ENCODE measurements around the gene ANKRD63. TPM values are rescaled to one million over a fixed set of nuclear protein-coding genes. Genes with fewer than 3 reads are reported as not detected.
A peak's percentile ranks its signal among the peaks of the same experiment; 100 is the strongest.

Gene ANKRD63
- total and polyA plus RNA-seq, 2 of the 13 experiments (the other 11 are each of a cell fraction or from before 2014, with no cell fraction given), result not detected

DNA sequence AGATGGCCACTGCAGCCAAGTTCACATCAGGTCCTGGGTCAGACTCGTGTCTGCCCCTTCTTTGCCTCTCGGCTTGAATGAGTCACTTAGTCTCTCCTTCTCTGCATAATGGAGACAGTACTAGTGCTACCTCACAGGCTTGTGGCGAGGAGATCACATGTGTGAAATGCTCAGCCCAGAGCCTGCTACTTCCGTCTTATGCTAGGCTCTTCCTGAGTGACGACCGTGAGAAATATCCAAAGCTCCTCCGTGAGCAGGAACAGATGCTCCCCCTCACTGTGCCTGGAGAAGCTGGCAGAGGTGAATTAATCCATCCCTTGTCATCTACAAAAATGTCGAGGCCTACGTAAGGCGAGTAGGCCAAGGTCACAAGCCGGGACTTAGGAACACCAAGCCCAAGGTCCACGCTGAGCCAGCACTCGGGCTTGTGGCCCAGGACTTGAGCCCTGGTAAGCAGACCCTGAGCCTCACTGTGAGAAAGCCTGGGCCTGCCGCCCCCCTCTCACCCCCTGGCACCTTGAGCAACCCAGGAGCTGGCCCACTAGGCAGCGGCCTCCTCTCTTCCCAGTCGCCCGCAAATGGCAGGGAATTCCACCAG, 26.1 kb downstream of the ANKRD63 start:
- 0 out of 2 replicates have a peak, but pooled peaks have one; percentile 19 for TF ChIP-seq ZFX (CRISPR knock-in tag; IDR thresholded peaks at IDR 0.05; ENCODE audit: low read depth)
- TF ChIP-seq ELF1 (CRISPR knock-in tag; IDR thresholded peaks at IDR 0.05), result no peak
- Histone ChIP-seq H3K27ac (ENCODE audit: extremely low read length, insufficient read depth, low read length) (no peak overlapping the region), H3K9me3 (ENCODE audit: low read length) (no peaks in the 10 kb centered on the region), H3K27me3 (ENCODE audit: control insufficient read depth in 1 of 2, insufficient read depth in 2 of 2, low read length in 2 of 2) (peaks cover 4 to 52% of the 10 kb centered on the region in 2 experiments; a peak in 4 of 5 replicates), H2AFZ (ENCODE audit: low read length) (no peak overlapping the region), H3K9ac (ENCODE audit: insufficient read depth, low read depth, low read length) (no peak overlapping the region), H3K4me3 (replicated peaks in 1 of 3; ENCODE audit: insufficient read depth in 1 of 3, low read depth in 2 of 3, low read length in 3 of 3) (no peak overlapping the region), H4K20me1 (ENCODE audit: insufficient read depth, low read length) (no peaks in the 10 kb centered on the region), H3K4me2 (ENCODE audit: low read depth, low read length) (peak overlapping the region; percentile 13; the same call in 1 of the 2 replicates), H3K4me1 (ENCODE audit: insufficient read depth, low read length) (peaks cover 20% of the 10 kb centered on the region), H3K79me2 (ENCODE audit: insufficient read depth, low read length) (no peaks in the 10 kb centered on the region), H3K36me3 (replicated peaks in 1 of 2; ENCODE audit: control insufficient read depth in 1 of 2, insufficient read depth in 2 of 2, low read length in 2 of 2) (no peaks in the 10 kb centered on the region)
- ChIA-PET CTCF (ENCODE audit: low intra/inter-chr PET ratio, low total read pairs) (no interaction called here), POLR2A (no interaction called here)
- no peak for FAIRE-seq
- in situ Hi-C loops (cut with HindIII; ENCODE audit: extremely low pct_ligation_motif_present, low pct_unique_long_range_greater_than_20kb) (no loop called here), intact Hi-C loops (cut with micrococcal nuclease; ENCODE audit: unreplicated experiment) (no loop called here)
- no peak for DNase-seq (ENCODE audit: low spot score)
- no TSS peak for BruUV-seq (replicated peaks)
- WGBS (ENCODE audit: low lambda C conversion rate), result 45% methylated on average over 9 of the region's 17 CpGs
- ATAC-seq, result peak; percentile 18

DNA sequence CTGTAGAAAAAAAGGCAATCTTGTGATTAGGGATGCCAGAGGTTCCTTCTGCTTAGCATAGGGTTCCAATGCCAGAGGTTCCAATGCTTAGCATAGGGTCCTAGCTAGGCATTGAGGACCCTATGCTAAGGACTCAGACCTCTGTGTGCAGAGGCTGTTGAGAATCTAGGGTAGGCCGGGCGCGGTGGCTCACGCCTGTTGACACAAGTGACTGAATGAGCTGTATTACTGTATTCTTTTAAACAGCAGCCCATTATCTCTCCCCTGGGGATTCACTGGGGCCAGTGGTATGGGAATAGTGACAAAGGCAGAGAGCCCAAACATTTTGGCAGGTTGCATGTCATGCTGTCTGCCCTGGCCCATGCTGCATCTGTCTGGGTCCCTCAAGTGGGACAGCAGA, 27.8 kb downstream of the ANKRD63 start:
- H2AFZ ChIP-seq (ENCODE audit: low read length), result no peak overlapping the region
- H3K36me3 ChIP-seq (replicated peaks in 1 of 2; ENCODE audit: control insufficient read depth in 1 of 2, insufficient read depth in 2 of 2, low read length in 2 of 2), result no peaks in the 10 kb centered on the region
- no peak overlapping the region for H3K9ac ChIP-seq (ENCODE audit: insufficient read depth, low read depth, low read length)
- no peak overlapping the region for H3K4me3 ChIP-seq (replicated peaks in 1 of 3; ENCODE audit: insufficient read depth in 1 of 3, low read depth in 2 of 3, low read length in 3 of 3)
- POLR2A ChIA-PET, result no interaction called here
- H4K20me1 ChIP-seq (ENCODE audit: insufficient read depth, low read length), result no peaks in the 10 kb centered on the region
- CTCF ChIA-PET (ENCODE audit: low intra/inter-chr PET ratio, low total read pairs), result no interaction called here
- no peak for DNase-seq (ENCODE audit: low spot score)
- no peak overlapping the region for H3K4me2 ChIP-seq (ENCODE audit: low read depth, low read length)
- peaks cover 20% of the 10 kb centered on the region for H3K4me1 ChIP-seq (ENCODE audit: insufficient read depth, low read length)
- BruUV-seq (replicated peaks), result no TSS peak
- TF ChIP-seq GLI4 (CRISPR knock-in tag; IDR thresholded peaks at IDR 0.05; ENCODE audit: borderline replicate concordance) (no peak), ZNF792 (CRISPR knock-in tag; IDR thresholded peaks at IDR 0.05) (no peak), KLF13 (CRISPR knock-in tag; IDR thresholded peaks at IDR 0.05) (no peak), WIZ (CRISPR knock-in tag; IDR thresholded peaks at IDR 0.05) (no peak), HOXA9 (CRISPR knock-in tag; IDR thresholded peaks at IDR 0.05; ENCODE audit: borderline replicate concordance) (no peak), MIER2 (CRISPR knock-in tag; IDR thresholded peaks at IDR 0.05) (no peak), ZNF256 (CRISPR knock-in tag; conservative IDR thresholded peaks at IDR 0.05) (no peak), NFE2L1 (CRISPR knock-in tag; IDR thresholded peaks at IDR 0.05; ENCODE audit: borderline replicate concordance) (no peak), RORA (CRISPR knock-in tag; IDR thresholded peaks at IDR 0.05) (no peak)
- TF ChIP-seq, protein P1, sequence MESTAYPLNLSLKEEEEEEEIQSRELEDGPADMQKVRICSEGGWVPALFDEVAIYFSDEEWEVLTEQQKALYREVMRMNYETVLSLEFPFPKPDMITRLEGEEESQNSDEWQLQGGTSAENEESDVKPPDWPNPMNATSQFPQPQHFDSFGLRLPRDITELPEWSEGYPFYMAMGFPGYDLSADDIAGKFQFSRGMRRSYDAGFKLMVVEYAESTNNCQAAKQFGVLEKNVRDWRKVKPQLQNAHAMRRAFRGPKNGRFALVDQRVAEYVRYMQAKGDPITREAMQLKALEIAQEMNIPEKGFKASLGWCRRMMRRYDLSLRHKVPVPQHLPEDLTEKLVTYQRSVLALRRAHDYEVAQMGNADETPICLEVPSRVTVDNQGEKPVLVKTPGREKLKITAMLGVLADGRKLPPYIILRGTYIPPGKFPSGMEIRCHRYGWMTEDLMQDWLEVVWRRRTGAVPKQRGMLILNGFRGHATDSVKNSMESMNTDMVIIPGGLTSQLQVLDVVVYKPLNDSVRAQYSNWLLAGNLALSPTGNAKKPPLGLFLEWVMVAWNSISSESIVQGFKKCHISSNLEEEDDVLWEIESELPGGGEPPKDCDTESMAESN (CRISPR knock-in tag; conservative IDR thresholded peaks at IDR 0.05), result no peak
- TF ChIP-seq, protein P2, sequence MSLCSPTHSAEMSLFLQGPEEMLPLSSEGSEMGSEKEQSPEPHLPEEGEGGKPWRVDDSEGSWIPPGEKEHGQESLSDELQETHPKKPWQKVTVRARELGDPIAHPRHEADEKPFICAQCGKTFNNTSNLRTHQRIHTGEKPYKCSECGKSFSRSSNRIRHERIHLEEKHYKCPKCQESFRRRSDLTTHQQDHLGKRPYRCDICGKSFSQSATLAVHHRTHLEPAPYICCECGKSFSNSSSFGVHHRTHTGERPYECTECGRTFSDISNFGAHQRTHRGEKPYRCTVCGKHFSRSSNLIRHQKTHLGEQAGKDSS (CRISPR knock-in tag; IDR thresholded peaks at IDR 0.05; ENCODE audit: borderline replicate concordance, low read depth), result no peak
- intact Hi-C loops (cut with micrococcal nuclease; ENCODE audit: unreplicated experiment) (no loop called here), in situ Hi-C loops (cut with HindIII; ENCODE audit: extremely low pct_ligation_motif_present, low pct_unique_long_range_greater_than_20kb) (no loop called here)
- H3K27ac ChIP-seq (ENCODE audit: extremely low read length, insufficient read depth, low read length), result no peak overlapping the region
- H3K27me3 ChIP-seq (ENCODE audit: control insufficient read depth in 1 of 2, insufficient read depth in 2 of 2, low read length in 2 of 2), result peaks cover 4 to 65% of the 10 kb centered on the region in 2 experiments; a peak in 4 of 5 replicates
- no peaks in the 10 kb centered on the region for H3K79me2 ChIP-seq (ENCODE audit: insufficient read depth, low read length)
- WGBS (ENCODE audit: low lambda C conversion rate), result no CpG with 5 or more reads among the region's 4 CpGs
- ATAC-seq, result no peak
- H3K9me3 ChIP-seq (ENCODE audit: low read length), result no peaks in the 10 kb centered on the region
- FAIRE-seq, result no peak
